ENCODE data around the gene EP400.

The EP400 gene

DNA sequence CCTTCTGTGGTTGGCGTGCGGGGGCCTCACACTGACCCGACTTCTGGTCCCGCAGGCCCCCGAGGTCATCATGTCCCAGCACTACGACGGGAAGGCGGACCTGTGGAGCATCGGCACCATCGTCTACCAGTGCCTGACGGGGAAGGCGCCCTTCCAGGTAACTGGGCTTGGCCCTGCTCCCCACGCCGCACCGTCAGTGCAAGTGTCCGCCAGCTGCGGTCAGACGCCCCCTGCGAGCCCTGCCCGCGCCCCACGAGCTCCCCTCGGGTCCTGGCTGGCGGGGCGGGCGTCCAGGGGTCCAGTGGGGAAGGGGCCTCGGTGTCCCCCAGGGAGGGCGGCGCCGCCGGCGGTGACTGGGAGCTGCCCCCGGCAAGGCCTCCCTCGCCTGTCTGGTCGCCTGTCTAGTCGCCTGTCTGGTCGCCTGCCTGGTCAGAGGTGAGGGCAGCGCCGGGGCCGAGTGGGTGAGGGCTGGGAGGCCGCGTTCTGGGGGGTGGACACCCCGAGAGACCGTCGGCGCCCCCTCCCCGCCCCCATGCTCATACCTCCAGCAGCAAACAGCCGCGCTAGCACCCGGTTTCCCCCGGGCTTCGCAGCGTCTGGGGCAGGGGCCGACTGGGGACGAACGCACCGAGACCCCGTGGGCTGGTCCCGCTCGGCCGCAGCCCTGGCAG, 40.5 kb upstream of the EP400 start:
- Mint-ChIP-seq H3K9me3 (no peaks in the 10 kb centered on the region), H3K36me3 (peaks cover 19% of the 10 kb centered on the region), H3K4me3 (no peak overlapping the region), H3K4me1 (peaks cover 8% of the 10 kb centered on the region), H3K27me3 (no peaks in the 10 kb centered on the region), H3K27ac (no peak overlapping the region)
- peak; percentile 13 for ATAC-seq

DNA sequence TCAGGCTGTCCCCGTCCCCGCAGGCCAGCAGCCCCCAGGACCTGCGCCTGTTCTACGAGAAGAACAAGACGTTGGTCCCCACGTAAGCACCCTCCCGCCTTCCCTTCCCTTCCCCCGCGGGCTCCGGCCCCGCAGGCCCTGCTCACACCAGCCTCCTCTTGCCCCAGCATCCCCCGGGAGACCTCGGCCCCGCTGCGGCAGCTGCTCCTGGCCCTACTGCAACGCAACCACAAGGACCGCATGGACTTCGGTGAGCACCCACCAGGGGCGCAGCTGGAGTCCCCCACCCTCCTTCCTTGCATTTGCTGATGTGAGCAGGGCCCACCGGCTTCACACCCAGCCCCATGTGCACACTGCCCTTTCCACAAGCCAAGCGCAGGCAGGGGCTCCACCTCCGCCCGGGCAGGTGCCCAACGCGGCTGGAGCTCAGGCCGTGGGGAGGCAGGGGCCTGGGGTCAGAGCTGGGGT, 40.0 kb upstream of the EP400 start:
- ATAC-seq: no peak
- Mint-ChIP-seq H3K27ac (no peak overlapping the region), H3K9me3 (no peaks in the 10 kb centered on the region), H3K4me1 (peaks cover 8% of the 10 kb centered on the region), H3K36me3 (peaks cover 24% of the 10 kb centered on the region), H3K27me3 (no peaks in the 10 kb centered on the region), H3K4me3 (no peak overlapping the region)

DNA sequence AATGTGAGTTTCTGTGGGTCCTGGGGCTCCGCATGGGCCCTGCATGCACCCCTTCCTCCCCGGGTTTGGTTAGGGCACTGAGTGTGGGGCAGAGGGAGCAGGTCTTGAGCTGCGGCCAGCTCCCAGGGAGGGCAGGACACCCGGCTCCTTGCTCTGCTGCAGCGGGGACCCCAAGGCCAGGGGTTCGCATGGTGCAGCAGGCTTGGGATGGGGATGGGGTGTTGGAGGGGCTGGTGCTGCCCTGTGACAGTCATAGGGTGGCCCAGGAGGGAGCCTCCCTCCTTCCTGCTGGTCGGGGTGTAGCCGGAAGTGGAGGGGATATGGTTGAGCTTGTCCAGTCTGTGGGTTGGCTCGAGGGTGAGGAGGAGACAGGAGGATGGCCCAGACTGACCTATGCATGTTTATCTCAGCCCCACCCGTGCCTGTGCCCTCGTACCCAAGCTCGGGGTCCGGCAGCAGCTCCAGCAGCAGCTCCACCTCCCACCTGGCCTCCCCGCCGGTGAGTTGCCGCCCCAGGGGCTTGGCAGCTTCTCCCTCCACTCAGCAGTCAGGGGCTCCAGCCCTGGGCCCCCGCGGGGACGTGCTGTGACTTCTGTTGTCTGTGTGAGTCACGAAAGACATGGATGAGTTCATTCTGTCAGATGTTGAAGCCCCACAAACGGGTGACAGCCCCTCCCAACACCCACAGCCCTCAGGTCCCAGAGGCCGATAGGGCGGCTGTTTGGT, 39.3 kb upstream of the EP400 start:
- ATAC-seq: no peak
- H3K27me3 Mint-ChIP-seq: no peaks in the 10 kb centered on the region
- H3K9me3 Mint-ChIP-seq: no peaks in the 10 kb centered on the region
- H3K36me3 Mint-ChIP-seq: peaks cover 31% of the 10 kb centered on the region
- peaks cover 3% of the 10 kb centered on the region for H3K4me1 Mint-ChIP-seq
- H3K4me3 Mint-ChIP-seq: no peak overlapping the region
- H3K27ac Mint-ChIP-seq: no peak overlapping the region

DNA sequence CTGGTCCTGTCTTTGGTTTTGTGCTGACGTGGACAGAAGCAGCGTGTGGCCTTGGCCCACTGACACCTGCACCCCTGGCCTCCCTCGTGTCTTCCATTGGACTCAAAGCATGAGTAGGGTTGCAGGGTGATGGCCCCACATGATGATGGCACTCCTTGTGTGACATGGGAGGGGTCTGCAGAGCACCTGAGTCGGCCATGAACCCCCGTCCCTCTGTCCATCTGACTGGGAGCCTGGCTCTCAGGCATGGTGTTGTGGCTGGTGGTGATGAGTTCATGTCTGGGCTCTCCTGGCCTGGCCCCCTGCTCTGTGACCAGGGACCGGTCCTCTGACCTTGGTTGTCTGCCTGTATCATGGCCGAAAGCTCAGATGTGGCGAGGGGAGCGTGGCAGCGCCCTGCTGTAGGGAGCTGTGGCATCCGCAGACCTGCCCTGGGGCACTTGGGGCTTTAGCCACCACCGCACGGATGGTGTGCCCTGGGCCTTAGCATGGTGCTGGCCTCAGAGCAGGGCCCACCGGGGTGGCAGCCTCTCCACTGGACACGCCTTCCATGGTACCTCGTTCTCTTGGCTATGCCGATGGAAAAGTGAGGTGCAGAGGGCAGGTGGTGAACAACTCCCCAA, 38.6 kb upstream of the EP400 start:
- H3K36me3 Mint-ChIP-seq: peaks cover 31% of the 10 kb centered on the region
- H3K27me3 Mint-ChIP-seq: no peaks in the 10 kb centered on the region
- no peak overlapping the region for H3K4me3 Mint-ChIP-seq
- no peak for ATAC-seq
- H3K9me3 Mint-ChIP-seq: no peaks in the 10 kb centered on the region
- H3K27ac Mint-ChIP-seq: no peak overlapping the region
- H3K4me1 Mint-ChIP-seq: no peaks in the 10 kb centered on the region

DNA sequence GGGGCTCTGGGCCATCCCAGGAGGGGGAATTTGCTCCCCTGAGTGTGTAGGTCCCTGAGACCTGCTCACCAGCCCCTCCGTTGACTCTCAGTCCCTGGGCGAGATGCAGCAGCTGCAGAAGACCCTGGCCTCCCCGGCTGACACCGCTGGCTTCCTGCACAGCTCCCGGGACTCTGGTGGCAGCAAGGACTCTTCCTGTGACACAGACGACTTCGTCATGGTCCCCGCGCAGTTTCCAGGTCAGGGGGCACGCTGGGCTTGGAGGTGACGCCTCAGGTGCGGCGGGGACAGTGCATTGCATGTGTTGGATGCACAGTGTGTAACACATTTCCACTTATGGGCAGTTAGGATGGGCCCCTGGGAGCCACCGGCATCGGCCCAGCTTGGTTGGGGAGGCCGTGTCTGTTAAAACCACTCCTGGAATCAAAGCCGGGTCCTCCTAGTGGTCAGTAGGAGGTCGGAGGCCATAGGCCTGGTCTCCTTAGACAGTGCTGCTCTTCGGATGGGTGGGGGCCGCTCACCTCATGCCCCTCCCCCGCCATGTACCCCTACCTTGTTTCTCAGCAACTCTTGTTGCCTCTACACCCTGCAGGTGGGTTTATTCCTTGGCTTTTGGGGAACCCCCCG, 37.8 kb upstream of the EP400 start:
- Mint-ChIP-seq H3K36me3 (peaks cover 38% of the 10 kb centered on the region), H3K9me3 (no peaks in the 10 kb centered on the region)
- no peak for ATAC-seq

DNA sequence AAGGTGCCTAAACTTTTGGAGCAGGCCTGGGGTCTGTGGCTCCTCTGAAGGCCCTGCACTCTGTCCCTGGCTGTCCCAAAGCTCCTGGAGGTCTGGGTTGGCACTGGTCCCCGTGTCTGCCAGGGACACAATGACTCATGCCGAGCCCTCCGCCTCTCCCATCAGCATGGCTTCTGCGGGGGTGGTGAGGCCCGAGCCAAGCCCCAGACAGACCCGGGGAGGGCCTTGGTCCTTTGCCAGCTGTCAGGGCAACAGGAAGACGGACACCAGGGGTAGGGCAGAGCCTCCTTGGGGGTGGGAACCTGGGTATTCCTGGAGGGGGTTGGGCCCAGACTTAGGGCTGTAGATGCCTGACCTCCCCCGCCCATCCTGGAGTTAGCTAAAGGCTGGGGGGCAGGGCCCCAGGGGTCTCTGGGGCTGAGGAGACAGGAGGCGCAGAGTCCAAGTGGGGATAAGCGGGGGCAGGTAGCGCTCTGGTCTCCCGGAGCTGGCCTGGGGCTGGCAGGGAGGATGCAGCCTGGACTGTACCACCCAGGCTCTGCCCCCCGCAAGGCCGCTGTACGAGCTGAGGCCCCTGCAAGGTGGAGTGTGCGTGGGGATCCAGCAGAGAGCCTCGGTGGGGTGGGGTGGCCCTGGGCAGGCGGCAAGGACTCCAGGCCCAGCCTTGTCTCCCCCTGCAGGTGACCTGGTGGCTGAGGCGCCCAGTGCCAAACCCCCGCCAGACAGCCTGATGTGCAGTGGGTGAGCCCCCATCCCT, 37.0 kb upstream of the EP400 start:
- peaks cover 38% of the 10 kb centered on the region for H3K36me3 Mint-ChIP-seq
- H3K4me1 Mint-ChIP-seq: no peaks in the 10 kb centered on the region
- no peak for ATAC-seq
- H3K27ac Mint-ChIP-seq: no peak overlapping the region
- H3K27me3 Mint-ChIP-seq: no peaks in the 10 kb centered on the region
- no peaks in the 10 kb centered on the region for H3K9me3 Mint-ChIP-seq
- no peak overlapping the region for H3K4me3 Mint-ChIP-seq

More for the DNA sequence above, 37.8 kb upstream of the EP400 start:
- no peaks in the 10 kb centered on the region for H3K27me3 Mint-ChIP-seq
- no peak overlapping the region for H3K27ac Mint-ChIP-seq
- H3K4me1 Mint-ChIP-seq: no peaks in the 10 kb centered on the region
- H3K4me3 Mint-ChIP-seq: no peak overlapping the region

DNA sequence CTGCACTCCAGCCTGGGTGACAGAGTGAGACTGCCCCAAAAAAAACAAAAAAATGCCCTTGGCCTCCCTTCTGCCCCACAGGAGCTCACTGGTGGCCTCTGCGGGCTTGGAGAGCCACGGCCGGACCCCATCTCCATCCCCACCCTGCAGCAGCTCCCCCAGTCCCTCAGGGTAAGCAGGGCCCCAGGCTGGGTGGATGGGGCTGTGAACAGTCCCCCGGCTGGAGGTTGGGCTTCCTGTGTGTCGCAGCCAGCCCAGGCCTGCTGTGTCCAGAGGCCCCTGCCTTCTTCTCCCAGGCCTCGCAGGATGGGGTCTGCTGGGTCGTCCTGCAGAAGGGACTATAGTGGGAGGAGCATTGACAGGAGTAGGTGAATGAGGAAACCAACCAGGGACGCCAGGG, 36.1 kb upstream of the EP400 start:
- Mint-ChIP-seq H3K27ac (no peak overlapping the region), H3K9me3 (no peaks in the 10 kb centered on the region), H3K4me3 (no peak overlapping the region), H3K27me3 (no peaks in the 10 kb centered on the region), H3K36me3 (peaks cover 37% of the 10 kb centered on the region), H3K4me1 (no peaks in the 10 kb centered on the region)
- no peak for ATAC-seq

DNA sequence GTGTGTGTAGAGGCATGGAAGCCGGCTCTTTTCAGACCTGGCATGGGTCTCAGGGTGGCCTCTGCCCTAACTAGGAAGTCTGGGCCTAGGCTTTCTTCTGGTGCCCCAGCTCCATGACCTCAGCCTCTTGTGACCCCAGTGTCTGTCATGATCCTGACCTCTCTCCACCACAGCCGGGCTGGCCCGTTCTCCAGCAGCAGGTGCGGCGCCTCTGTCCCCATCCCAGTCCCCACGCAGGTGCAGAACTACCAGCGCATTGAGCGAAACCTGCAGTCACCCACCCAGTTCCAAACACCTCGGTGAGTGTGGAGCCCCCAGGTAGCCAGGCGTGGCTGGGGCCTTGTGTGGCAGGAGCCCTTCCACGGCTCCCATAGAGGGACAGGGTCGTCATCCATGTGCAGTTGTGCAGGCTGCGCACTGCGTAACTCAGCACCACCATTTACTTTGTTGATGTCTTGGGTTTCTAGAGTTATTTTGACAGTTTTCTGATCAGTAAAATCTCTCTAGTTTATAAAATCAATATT, 35.5 kb upstream of the EP400 start:
- no peak for ATAC-seq
- H3K36me3 Mint-ChIP-seq: peaks cover 33% of the 10 kb centered on the region
- H3K27ac Mint-ChIP-seq: no peak overlapping the region
- H3K4me3 Mint-ChIP-seq: no peak overlapping the region
- no peaks in the 10 kb centered on the region for H3K27me3 Mint-ChIP-seq
- H3K9me3 Mint-ChIP-seq: no peaks in the 10 kb centered on the region
- no peaks in the 10 kb centered on the region for H3K4me1 Mint-ChIP-seq

DNA sequence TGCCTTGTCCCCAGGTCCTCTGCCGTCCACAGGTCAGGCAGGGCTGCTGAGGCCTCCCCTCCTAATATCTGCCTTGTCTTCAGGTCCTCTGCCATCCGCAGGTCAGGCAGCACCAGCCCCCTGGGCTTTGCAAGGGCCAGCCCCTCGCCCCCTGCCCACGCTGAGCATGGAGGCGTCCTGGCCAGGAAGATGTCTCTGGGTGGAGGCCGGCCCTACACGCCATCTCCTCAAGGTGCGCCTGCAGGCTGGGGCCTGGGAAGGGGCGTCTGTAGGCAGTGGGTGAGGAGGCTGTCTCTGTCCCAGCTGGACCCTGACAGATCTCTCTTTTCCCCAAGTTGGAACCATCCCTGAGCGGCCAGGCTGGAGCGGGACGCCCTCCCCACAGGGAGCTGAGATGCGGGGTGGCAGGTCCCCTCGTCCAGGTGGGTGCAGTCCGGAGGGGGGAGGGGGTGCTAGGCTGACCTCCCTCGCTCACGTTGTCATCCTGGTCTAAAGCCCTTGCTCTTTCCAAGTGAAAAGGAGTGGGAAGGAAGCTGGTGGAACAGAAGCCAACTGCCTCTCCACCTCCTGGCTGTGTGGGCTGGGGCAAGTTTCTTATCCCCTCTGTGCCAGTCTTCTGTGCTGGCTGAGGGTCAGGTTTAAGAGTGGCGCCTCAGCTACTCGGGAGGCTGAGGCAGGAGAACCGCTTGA, 34.6 kb upstream of the EP400 start:
- no peak overlapping the region for H3K4me3 Mint-ChIP-seq

DNA sequence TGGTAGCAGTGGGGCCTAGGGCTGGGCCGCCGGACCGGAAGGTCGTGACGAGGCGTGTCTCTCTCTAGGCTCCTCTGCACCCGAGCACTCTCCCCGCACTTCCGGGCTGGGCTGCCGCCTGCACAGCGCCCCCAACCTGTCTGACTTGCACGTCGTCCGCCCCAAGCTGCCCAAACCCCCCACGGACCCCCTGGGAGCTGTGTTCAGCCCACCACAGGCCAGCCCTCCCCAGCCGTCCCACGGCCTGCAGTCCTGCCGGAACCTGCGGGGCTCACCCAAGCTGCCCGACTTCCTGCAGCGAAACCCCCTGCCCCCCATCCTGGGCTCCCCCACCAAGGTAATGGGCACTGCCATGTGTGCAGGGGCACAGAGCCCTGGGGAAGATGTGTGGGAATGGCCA, 33.9 kb upstream of the EP400 start:
- H3K4me1 Mint-ChIP-seq: no peaks in the 10 kb centered on the region
- no peak for ATAC-seq
- H3K4me3 Mint-ChIP-seq: no peak overlapping the region
- no peaks in the 10 kb centered on the region for H3K27me3 Mint-ChIP-seq
- no peaks in the 10 kb centered on the region for H3K9me3 Mint-ChIP-seq
- peaks cover 38% of the 10 kb centered on the region for H3K36me3 Mint-ChIP-seq
- H3K27ac Mint-ChIP-seq: no peak overlapping the region

More for the DNA sequence above, 34.6 kb upstream of the EP400 start:
- Mint-ChIP-seq H3K27ac (no peak overlapping the region), H3K4me1 (no peaks in the 10 kb centered on the region), H3K9me3 (no peaks in the 10 kb centered on the region), H3K27me3 (no peaks in the 10 kb centered on the region), H3K36me3 (peaks cover 33% of the 10 kb centered on the region)
- no peak for ATAC-seq

DNA sequence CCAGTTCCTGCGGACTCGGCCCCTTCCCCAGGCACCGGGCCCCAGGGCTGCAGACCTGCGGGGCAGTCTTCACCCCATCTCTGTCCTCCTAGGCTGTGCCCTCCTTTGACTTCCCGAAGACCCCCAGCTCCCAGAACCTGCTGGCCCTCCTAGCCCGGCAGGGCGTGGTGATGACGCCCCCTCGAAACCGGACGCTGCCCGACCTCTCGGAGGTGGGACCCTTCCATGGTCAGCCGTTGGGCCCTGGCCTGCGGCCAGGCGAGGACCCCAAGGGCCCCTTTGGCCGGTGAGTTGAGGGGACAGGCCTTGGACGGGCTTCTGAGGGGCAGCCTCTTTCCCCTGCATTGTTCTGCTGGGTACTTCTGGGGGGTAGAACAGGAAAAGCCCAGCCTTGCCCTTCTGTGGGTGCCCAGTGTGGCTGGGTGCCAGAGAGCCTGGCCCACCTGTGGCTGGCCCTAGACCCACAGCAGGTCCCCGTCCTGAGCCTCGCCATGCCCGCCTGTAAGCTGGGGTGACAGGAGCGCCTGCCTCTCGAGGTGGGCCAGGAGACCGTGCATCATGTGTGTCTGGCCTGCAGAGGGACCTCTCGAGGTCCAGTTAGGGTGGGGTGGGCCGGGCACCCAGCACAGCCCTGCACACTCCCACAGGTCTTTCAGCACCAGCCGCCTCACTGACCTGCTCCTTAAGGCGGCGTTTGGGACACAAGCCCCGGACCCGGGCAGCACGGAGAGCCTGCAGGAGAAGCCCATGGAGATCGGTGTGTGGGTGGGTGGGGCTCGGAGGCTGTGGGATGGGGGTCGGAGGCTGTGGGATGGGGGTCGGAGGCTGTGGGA, 33.2 kb upstream of the EP400 start:
- Mint-ChIP-seq H3K36me3 (peaks cover 38% of the 10 kb centered on the region), H3K4me1 (no peaks in the 10 kb centered on the region), H3K4me3 (no peak overlapping the region), H3K9me3 (no peaks in the 10 kb centered on the region), H3K27me3 (no peaks in the 10 kb centered on the region), H3K27ac (no peak overlapping the region)
- ATAC-seq: no peak

DNA sequence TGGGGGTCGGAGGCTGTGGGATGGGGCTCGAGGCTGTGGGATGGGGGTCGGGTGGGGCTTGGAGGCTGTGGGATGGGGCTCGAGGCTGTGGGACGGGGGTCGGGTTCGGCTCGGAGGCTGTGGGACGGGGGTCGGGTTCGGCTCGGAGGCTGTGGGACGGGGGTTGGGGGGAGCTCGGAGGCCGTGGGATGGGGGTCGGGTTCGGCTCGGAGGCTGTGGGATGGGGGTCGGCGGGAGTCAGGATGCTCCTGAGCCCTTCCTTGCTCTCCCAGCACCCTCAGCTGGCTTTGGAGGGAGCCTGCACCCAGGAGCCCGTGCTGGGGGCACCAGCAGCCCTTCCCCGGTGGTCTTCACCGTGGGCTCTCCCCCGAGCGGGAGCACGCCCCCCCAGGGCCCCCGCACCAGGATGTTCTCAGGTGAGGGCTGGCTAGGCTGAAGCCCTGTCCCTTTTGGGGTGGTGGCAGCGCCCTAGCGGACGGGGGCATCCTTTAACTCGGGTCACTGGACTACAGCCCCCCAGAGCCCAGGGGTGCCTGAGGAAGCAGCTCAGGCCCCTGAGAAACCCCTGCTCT, 32.5 kb upstream of the EP400 start:
- H3K27me3 Mint-ChIP-seq: no peaks in the 10 kb centered on the region
- ATAC-seq: no peak
- no peak overlapping the region for H3K4me3 Mint-ChIP-seq
- H3K9me3 Mint-ChIP-seq: no peaks in the 10 kb centered on the region
- H3K36me3 Mint-ChIP-seq: peaks cover 33% of the 10 kb centered on the region
- no peak overlapping the region for H3K27ac Mint-ChIP-seq
- no peaks in the 10 kb centered on the region for H3K4me1 Mint-ChIP-seq

DNA sequence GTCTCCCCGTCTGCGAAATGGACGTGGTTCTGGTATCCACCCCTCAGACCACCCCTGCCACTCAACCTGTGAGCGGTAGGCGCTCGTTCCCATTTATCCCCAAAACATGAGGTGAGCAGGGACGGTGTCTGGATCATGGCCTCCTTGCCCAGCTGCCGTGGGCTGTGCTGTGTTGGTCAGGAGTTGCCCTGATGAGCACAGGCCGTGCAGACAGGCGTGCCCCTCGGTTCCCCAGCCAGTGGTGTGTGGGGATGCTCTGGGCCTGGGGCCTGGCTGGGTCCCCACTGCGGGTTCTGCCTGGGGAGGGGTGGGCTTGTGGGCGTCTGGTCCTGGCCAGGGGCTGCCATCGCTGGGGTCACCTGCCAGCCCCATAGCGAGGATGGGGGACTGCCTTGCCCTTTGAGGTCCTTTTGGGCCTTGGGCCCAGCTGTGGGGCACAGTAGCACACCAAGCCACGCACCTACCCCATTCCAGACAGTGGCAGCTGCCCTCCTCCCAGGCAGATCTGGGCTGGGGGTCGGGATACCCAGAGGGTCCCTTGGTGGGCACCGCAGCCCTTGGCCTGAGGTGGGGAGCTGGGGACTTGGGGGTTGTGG, 31.9 kb upstream of the EP400 start:
- H3K4me1 Mint-ChIP-seq: peaks cover 5% of the 10 kb centered on the region
- peaks cover 27% of the 10 kb centered on the region for H3K36me3 Mint-ChIP-seq
- H3K4me3 Mint-ChIP-seq: no peak overlapping the region
- H3K27ac Mint-ChIP-seq: no peak overlapping the region
- H3K27me3 Mint-ChIP-seq: no peaks in the 10 kb centered on the region
- H3K9me3 Mint-ChIP-seq: no peaks in the 10 kb centered on the region
- no peak for ATAC-seq
